K562 (cell line): Measurements from ENCODE around the gene THRSP. TPM values are rescaled to one million over a fixed set of nuclear protein-coding genes. Genes with fewer than 3 reads are reported as not detected.

Experiments
- CBX1 ChIP-seq: sonication (generic); IDR thresholded peaks from 2 replicates; pipeline ENCODE4 v1.6.1; 2016; ENCODE audit warnings: antibody characterized with exemption, low read depth, mild to moderate bottlenecking
- CCNT2 ChIP-seq: IDR thresholded peaks from 2 replicates; pipeline ENCODE4 v1.6.1; 2011; ENCODE audit warnings: borderline replicate concordance, low read depth, mild to moderate bottlenecking, moderate library complexity, mixed read lengths, low read length; ENCODE audit not compliant: insufficient read length; ENCODE audit errors: extremely low read depth
- DACH1 ChIP-seq: fragments of 450-650 bp; IDR thresholded peaks from 2 replicates; pipeline ENCODE4 v1.6.1; 2018; ENCODE audit not compliant: partially characterized antibody
- HBP1 ChIP-seq: fragments of 450-650 bp; formaldehyde crosslinking; IDR thresholded peaks from 2 replicates; pipeline ENCODE4 v1.4.0; 2022; ENCODE audit warnings: missing genetic modification characterization
- HNRNPL ChIP-seq: fragments of 200-400 bp; formaldehyde crosslinking; IDR thresholded peaks from 2 replicates; pipeline ENCODE4 v1.6.1; 2017; ENCODE audit warnings: low read depth, mild to moderate bottlenecking, low read length
- IRF2 ChIP-seq: sonication (generic); formaldehyde crosslinking; IDR thresholded peaks from 2 replicates; pipeline ENCODE4 v1.8.1; 2022; ENCODE audit warnings: mild to moderate bottlenecking, missing genetic modification reagents
- JUNB ChIP-seq: fragments of 450-650 bp; formaldehyde crosslinking; conservative IDR thresholded peaks from 2 replicates; pipeline ENCODE4 v1.4.0; 2020; ENCODE audit warnings: mild to moderate bottlenecking
- NFYB ChIP-seq: IDR thresholded peaks from 2 replicates; pipeline ENCODE4 v1.6.1; 2011; ENCODE audit warnings: mild to moderate bottlenecking, moderate library complexity; ENCODE audit not compliant: insufficient read length; ENCODE audit errors: extremely low read depth
- RAD21 ChIP-seq, 2 experiments: fragments of 250-450 bp in 1 of 2; fragments of 450-650 bp in 1 of 2; sonication (Bioruptor Pico) in 1 of 2; formaldehyde crosslinking in 1 of 2; IDR thresholded peaks in 1 of 2; conservative IDR thresholded peaks in 1 of 2; 2 replicates each; pipeline versions ENCODE4 v1.4.0 to v1.8.0; 2020 to 2022; ENCODE audit warnings: mild to moderate bottlenecking in 2 of 2, moderate library complexity in 1 of 2
- RBM34 ChIP-seq: fragments of 200-400 bp; formaldehyde crosslinking; IDR thresholded peaks from 2 replicates; pipeline ENCODE4 v1.6.1; 2018; ENCODE audit warnings: low read length, borderline replicate concordance; ENCODE audit not compliant: insufficient read depth
- SMARCA4 ChIP-seq: fragments of 450-650 bp; IDR thresholded peaks from 2 replicates; pipeline ENCODE4 v1.6.1; 2016
- TARDBP ChIP-seq: fragments of 450-650 bp; IDR thresholded peaks from 2 replicates; pipeline ENCODE4 v1.6.1; 2016
- ZBTB11 ChIP-seq, 3 experiments: fragments of 200-800 bp in 1 of 3; fragments of 250-450 bp in 1 of 3; fragments of 450-650 bp in 1 of 3; sonication (Bioruptor Pico) in 1 of 3; sonication (Bioruptor generic) in 1 of 3; formaldehyde crosslinking in 1 of 3; IDR thresholded peaks; 2 replicates each; pipeline versions ENCODE4 v1.6.1 to v1.8.0; 2016 to 2022; ENCODE audit warnings: mild to moderate bottlenecking in 2 of 3, missing genetic modification characterization in 2 of 3, missing compliant biosample characterization in 1 of 3, moderate library complexity in 1 of 3
- ZNF561 ChIP-seq: fragments of 450-650 bp; formaldehyde crosslinking; conservative IDR thresholded peaks from 2 replicates; pipeline ENCODE4 v1.4.0; 2020; ENCODE audit warnings: mild to moderate bottlenecking, moderate library complexity
- ZNF77 ChIP-seq: fragments of 250-450 bp; sonication (Bioruptor Pico); IDR thresholded peaks from 2 replicates; pipeline ENCODE4 v1.5.0; 2020
- polyA plus RNA-seq, 8 experiments: library from polyadenylated mRNA; depleted of rRNA in 4 of 8; stranded (reverse) in 5 of 8; unstranded in 3 of 8; fragments of >200 nt; fragmentation: Nextera tagmentation in 2 of 8; fragmentation: Illumina TruSeq in 1 of 8; extraction: Ambion mirVana in 2 of 8; extraction: Trizol in 1 of 8; gene quantifications; 2 replicates each; pipeline versions ENCODE4 v1.2.1 to v1.2.3, GENCODE V29; 2011 to 2014; ENCODE audit warnings: inconsistent platforms in 1 of 8, missing spikeins in 1 of 8
- total RNA-seq, 7 experiments: library from RNA; depleted of rRNA in 6 of 7; stranded (reverse); fragments of >200 nt in 6 of 7; fragmentation: Illumina TruSeq in 2 of 7; extraction: Trizol in 2 of 7; gene quantifications; 2 replicates each; pipeline versions ENCODE4 v1.2.1 to v1.2.3, GENCODE V29; 2011 to 2021; ENCODE audit warnings: low replicate concordance in 1 of 7
- TF ChIP-seq, protein P1 (sequence below), 2 experiments: fragments of 450-650 bp; IDR thresholded peaks; 2 replicates each; pipeline ENCODE4 v1.6.1; 2016
- TF ChIP-seq, protein P2 (sequence below): sonication (generic); formaldehyde crosslinking; IDR thresholded peaks from 2 replicates; pipeline ENCODE4 v1.8.1; 2022; ENCODE audit warnings: missing genetic modification reagents

Gene THRSP
- total and polyA plus RNA-seq, 9 of the 15 experiments (the other 6 are each of a cell fraction or from before 2014, with no cell fraction given), result 0.23 to 0.56 (median 0.31) TPM; not detected in 2

DNA sequence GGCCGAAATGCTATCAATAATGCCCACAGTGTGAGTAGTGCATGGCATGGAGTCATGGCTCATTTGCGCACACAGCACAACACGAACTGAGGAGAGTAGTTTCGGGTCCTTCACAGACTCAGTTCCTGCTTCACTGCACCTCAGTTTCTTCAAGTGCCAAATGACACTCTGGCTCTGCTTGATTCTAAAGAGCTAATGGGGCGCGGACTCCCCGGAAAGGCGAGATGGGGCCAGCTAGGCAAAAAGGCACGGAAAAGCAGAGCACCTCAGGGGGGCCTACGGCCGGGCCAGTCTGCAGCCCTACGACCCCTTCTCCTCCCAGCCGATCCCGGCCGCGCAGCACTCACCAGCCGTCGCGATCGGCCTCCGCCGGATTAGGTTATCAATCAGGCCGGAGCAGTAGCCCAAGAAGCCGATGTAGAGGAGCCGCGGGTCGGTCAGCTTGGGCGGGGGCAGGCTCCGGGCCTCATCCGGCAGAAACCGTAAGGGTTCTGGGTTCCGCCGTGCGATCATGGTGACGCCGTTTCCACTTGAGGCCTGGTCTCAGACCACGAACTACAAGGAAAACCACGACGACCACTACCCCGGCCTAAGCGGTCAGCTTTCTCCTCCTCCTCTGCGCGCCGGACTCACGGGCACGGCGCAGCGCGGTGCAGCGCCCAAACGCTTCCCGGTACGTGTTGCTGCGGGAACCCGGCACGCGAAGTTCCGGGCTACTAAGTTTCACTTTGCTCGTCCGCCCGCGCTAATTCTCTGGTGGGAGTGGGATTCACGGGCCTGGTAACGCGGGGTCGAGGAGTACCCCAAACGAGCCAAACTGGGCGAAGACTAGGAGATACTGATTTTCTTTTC lies 15.8 kb downstream of the THRSP start, which contains the start of gene NDUFC2 (continued):
- TF ChIP-seq RAD21 (CRISPR knock-in tag; conservative IDR thresholded peaks at IDR 0.05 in 1 of 2, IDR thresholded peaks at IDR 0.05 in 1 of 2) (0 out of 4 replicates have a peak, but pooled peaks of 1 of the 2 experiments have one; percentile 8), CCNT2 (peak; percentile 66), HNRNPL (peak; percentile 46; the same call in 1 of the 2 replicates), JUNB (CRISPR knock-in tag) (no peak), IRF2 (CRISPR knock-in tag) (peak; percentile 97), TARDBP (peak; percentile 61; the same call in 1 of the 2 replicates), RBM34 (no peak), HBP1 (CRISPR knock-in tag) (no peak), ZNF77 (CRISPR knock-in tag) (no peak), SMARCA4 (0 out of 2 replicates have a peak, but pooled peaks have one; percentile 12), DACH1 (no peak), NFYB (no peak), CBX1 (peak; percentile 95), ZNF561 (CRISPR knock-in tag) (no peak), ZBTB11 (CRISPR knock-in tag; IDR thresholded peaks at IDR 0.05) (peak; percentile 96 to 99 (median 99))
- TF ChIP-seq, protein P1, sequence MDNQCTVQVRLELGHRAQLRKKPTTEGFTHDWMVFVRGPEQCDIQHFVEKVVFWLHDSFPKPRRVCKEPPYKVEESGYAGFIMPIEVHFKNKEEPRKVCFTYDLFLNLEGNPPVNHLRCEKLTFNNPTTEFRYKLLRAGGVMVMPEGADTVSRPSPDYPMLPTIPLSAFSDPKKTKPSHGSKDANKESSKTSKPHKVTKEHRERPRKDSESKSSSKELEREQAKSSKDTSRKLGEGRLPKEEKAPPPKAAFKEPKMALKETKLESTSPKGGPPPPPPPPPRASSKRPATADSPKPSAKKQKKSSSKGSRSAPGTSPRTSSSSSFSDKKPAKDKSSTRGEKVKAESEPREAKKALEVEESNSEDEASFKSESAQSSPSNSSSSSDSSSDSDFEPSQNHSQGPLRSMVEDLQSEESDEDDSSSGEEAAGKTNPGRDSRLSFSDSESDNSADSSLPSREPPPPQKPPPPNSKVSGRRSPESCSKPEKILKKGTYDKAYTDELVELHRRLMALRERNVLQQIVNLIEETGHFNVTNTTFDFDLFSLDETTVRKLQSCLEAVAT (IDR thresholded peaks at IDR 0.05), result no peak
- TF ChIP-seq, protein P2, sequence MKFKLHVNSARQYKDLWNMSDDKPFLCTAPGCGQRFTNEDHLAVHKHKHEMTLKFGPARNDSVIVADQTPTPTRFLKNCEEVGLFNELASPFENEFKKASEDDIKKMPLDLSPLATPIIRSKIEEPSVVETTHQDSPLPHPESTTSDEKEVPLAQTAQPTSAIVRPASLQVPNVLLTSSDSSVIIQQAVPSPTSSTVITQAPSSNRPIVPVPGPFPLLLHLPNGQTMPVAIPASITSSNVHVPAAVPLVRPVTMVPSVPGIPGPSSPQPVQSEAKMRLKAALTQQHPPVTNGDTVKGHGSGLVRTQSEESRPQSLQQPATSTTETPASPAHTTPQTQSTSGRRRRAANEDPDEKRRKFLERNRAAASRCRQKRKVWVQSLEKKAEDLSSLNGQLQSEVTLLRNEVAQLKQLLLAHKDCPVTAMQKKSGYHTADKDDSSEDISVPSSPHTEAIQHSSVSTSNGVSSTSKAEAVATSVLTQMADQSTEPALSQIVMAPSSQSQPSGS (CRISPR knock-in tag), result no peak
